GM21529 (cell line): Measurements from ENCODE around the gene PMM2.

Source experiments
- ATAC-seq: cut with Tn5 transposase; IDR thresholded peaks from one replicate; pipeline ENCODE4 v1.9.1; 2021; ENCODE audit not compliant: unreplicated experiment

The PMM2 gene

DNA sequence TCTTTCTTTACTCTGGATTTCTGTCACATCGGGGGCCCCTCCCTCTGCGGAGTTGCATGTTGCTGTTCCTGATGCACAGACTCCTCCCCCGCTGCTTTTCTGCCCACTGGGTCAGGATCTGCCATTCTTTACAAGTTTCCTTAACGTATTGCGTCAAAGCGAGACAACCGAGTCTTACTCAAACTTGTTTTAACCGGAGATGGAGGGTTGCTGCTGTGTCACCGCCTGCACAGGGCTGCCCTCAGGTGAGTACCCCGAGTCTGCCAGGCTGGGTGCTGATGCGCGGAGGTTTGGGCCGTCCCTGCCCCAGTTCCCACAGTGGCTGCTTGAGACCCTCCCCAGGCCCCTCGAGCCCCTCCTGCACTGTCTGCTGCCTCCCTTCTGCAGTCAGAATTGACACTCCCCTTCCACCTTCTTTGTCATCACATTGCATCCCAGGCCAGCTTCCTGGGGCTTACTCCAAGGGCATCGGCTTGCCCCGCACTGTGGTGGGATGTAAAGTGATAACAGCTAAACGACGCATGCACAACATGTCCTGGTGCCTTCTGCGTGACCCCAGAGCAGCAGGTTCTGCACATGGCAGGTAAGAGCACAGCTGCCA is 51.9 kb downstream of the PMM2 start:
- ATAC-seq, result no peak

DNA sequence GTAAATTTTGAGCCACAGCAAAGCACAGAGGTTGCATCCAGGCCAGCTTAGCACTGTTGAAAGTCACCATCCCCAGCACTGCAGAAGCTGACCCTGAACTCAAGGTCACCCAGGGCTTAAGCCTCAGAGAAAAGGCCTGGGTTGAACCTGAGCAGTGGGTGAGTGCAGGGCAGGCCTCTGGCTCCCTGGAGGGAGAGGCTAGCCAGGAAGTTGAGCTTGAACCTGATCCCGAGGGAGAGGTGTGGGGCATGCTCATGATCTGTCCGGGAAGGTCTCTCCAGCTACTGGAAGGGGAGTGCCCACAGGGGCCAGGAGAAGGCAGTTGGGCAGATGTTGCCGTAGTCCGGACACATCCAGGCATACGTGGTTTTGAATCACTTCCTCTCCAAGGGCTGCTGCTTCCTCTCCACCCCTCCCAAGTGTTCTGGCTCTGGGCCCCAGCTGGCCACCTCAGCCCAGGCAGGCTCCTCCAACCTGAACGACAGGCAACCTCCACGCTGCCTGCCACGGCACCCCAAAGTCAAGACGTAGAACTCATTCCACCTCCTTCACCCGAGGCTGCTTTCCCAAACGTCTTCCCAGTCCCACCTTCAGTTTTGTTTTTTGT is 52.7 kb downstream of the PMM2 start:
- no peak for ATAC-seq

DNA sequence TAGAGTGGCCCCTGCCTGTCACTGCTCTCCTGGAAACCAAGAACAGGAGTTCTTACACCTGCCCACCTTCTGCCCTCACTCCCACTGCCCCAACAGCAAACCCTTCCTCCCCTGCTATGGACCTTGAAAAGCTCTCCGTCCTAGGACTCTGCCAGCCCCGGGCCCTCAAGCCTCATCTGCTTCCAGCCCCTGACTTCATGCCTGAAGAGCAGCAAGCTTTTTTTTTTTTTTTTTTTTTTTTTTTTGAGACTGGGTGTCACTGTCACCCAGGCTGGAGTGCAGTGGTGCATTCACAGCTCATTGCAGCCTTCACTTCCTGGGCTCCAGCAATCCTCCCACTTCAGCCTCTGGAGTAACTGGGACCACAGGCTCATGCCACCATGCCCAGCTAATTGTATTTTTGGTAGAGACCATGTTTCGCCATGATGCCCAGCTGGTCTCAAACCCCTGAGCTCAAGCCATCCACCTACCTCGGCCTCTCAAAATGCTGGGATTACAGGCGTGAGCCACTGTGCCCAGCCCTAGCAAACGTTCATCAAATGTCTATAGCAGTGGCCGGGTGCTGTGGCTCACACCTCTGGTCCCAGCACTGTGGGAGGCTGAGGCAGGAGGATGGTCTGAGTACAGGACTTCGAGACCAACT is 54.2 kb downstream of the PMM2 start:
- ATAC-seq, result no peak

DNA sequence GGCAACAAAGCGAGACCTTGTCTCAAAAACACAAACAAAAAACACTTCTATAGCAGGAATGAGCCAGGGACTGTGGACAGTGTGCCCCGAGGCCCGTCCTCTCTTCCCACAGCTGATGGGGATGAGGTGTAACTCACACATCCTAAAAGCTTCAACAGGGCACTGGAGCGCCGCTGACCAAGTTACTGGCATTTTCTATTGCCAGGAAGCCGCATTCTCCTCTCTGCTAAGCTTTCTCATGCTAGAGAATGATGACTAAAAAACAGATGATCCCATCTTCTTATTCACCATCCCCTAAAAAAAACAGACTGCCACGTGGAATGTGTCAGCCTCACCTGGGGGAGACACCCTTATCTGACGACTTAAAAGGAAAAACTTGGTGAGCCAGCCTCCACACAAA is 54.9 kb downstream of the PMM2 start:
- no peak for ATAC-seq

DNA sequence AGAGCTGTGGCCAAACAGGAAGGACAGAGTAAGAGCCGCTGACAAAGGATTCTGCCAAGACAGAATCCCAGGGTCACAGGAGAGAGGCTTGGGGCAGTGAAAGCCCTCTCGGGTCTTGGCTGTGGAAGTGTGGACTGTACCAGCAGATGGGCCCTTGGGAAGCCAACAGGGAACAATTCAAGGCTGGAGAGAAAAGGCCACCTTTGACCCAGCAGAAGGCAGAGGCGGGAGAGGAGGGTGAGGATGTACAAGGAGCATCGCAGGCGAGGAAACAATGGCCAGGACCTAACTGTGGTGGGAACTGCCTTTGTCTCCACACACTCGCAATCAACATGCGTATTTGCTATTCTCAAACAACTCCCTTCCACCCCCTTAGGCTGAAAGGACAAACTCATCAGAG is 55.5 kb downstream of the PMM2 start:
- ATAC-seq, result no peak

DNA sequence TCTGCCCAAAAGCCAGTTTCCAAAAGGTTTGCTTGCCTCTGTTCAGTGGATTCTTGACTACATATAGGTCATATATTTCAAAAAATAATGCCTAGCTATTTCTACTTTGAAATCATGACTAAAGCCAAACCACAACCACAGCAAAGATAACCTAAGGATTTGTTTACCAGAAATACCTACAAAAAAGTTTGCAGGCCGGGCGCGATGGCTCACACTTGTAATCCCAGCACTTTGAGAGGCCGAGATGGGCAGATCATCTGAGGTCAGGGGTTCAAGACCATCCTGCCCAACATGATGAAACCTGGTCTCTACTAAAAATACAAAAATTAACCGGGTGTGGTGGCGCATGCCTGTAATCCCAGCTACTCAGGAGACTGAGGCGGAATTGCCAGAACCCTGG is 56.0 kb downstream of the PMM2 start:
- no peak for ATAC-seq

DNA sequence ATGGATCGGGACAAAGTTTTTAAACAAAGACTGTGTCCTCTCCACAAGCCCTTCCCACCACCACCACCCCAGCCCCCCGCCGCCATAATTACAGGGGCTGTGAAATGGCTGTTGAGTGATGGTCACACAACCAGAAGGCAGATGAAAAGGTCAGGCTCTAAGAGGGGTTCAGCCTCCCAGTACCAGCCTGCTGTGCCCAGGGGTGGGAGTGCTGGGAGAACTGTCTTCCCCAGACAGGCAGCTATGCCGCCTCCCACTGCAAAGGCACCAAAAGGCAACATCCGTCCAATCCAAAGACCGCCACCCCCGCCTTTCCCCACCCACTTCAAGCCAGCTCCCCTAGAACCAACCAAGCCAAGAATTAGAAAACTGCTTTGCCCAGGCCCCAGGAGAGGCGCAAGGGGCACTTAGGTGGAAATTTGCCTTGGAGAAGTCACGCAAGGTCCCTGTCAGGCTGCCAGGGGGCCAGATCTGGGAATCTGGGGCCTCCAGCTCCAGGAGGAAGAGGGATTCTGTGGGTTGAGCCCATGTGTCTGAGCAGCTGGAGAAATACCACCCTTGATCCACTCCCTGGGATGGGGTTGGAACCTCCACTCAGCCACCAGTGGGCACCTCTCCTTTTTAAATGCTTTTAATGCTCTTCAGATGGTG is 56.8 kb downstream of the PMM2 start:
- ATAC-seq, result no peak

DNA sequence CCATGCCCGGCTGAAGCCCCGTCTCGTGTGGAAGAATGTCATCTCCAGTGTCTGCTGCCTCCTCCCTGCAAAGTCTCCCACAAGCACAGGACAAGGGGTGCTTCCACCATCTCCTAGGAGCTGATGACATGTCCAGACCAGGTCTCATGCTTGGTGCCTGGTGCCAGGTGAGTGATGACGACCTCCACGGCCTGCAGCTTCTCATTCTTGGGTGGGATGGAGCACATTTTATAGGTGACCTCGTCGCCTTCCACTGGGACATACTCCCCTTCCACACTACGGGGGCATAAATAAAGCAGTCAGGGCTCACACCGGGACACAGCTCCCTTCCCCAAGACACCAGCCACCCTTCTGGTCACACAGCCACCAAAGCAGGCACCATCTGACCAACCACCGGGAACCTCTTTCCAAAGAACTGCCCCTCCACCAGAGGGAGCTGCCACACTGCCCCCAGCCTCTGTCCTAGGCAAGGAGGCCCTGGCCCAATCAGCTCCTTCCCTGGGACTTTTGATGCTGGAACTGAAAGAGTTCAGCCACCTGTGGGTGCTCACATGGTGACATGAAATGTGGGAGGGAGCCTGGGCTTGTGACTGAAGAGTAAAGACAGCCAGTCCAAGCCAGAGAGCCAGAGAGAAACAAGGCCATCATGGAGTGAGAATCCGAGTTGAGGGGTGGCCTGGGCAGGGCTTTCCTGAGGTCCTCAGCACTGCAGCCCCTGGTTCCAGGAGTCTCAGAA is 57.6 kb downstream of the PMM2 start:
- ATAC-seq, result no peak

DNA sequence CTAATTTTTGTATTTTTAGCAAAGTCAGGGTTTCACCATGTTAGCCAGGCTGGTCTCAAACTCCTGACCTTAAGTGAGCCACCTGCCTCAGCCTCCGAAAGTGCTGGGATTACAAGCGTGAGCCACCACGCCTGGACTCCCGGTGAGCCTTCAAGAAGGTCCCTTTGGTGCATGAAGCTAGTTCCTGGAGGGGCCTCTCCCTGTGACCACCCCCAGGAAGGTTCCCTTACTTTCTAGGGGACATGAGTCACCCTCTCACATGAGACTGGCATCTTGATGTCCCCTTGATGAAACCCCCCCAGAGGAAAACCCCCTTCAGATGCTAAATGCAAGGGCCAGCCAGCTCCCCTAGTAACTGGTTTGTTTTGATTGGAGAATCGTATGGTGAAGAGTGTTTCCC is 58.3 kb downstream of the PMM2 start:
- no peak for ATAC-seq

DNA sequence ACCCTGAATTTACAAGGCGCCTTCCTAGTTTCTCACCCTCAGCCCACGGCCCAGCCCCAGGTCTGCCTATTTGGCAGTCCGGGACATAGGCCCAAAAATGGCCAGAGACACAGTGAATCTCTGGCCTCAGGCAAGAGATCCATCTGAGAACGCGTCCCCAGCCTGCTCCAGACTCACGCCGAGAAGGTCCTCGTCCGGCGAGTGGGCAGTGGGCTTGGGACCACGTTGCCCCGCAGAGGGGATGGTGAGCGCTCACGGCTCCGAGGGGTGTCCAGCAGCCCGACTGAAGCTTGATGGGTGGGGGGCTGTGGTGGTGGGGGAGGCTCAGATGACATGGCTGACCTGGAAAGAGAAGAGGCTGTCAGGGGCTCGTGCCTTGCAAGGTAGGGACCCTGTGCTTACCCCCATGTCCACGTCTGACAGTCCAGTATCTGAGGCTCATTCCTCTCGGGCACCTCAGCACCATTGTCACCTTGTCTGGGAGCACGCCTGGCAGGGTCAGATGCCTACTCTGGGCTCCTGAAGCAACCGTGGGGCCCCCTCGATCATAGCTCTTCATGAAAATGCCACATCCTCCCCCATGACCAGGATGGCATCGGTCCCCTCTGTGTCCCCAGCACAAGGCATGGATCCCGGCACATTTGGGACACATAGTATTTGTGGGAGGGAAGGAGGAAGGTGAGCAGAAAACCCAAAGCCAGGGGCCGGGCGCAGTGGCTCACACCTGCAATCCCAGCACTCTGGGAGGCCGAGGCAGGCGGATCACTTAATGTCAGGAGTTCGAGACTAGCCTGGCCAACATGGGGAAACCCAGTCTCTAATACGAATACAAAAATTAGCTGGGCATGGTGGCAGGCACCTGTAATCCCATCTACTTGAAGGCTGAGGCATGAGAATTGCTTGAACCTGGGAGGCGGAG is 61.6 kb downstream of the PMM2 start:
- no peak for ATAC-seq

DNA sequence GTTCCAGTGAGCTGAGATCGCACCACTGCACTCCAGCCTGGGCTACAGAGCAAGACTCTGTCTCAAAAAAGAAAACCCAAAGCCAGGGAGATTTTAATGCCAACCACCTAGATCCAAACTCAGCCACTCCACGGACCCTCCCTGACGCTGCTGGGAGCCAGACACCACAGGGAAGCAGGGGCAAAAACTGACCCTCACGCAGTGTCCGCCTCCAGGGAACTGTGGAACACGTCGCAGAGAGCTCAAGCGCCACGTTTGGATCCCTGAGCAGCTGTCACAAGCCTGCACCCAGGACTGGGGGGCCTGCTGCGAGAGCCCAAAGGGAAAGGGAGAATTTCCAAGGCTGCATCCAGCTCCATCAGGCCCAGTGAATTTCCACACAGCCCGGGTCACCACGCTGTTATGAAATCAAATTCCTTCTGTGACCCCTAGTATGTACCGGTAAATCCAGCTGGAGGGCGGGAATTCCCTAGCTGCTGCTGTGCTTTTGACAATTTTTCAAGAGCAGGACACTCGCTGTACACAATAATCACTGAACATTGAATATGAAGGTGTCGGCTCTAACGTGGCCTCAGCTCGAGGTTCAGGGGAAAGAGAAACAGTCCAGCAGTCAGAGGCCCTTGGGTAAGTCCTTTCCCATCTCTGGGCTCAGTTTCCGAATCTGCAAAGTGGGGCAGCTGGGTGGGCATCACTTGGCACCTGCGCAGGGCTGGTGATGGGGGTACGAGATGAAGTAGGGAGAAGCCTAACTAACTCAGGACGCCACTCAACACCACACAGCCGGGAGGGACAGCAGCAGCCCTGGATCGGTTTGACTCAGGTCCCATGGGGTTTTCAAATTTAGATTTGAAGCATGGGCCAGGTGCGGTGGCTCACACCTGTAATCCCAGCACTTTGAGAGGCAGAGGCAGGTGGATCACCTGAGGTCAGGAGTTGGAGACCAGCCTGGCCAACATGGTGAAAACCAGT is 62.6 kb downstream of the PMM2 start:
- ATAC-seq, result no peak

DNA sequence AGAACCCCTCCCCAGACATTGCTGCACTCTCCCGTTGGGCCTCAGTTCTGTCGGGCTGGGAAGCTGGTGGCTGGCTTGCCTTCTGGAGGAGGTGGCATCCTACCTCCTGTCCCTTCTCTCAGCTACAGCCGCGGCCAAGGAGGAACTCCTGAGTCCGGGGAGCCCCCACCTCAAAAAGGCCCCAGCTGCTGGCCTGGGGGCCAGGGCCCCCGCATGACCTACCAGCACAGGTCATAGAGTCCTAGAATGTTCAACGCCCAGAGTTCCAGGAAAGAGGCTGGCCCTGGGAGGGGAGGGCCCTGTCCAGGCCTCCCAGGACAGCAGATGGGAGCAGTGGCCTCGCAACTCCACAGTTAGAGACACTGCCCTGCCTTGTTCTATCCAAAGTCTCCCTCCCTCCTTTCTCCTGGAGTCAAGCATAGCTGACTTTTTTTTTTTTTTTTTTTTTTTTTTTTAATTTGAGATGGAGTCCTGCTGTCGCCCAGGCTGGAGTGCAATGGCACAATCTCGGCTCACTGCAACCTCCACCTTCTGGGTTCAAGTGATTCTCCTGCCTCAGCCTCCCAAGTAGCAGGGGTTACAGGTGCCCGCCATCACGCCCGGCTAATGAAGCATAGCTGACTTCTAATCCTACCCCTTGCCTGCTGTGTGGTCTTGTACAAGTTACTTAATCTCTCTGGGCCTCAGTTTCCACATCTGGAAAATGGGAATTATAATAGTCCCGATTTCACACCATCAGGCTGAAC is 64.1 kb downstream of the PMM2 start:
- no peak for ATAC-seq

DNA sequence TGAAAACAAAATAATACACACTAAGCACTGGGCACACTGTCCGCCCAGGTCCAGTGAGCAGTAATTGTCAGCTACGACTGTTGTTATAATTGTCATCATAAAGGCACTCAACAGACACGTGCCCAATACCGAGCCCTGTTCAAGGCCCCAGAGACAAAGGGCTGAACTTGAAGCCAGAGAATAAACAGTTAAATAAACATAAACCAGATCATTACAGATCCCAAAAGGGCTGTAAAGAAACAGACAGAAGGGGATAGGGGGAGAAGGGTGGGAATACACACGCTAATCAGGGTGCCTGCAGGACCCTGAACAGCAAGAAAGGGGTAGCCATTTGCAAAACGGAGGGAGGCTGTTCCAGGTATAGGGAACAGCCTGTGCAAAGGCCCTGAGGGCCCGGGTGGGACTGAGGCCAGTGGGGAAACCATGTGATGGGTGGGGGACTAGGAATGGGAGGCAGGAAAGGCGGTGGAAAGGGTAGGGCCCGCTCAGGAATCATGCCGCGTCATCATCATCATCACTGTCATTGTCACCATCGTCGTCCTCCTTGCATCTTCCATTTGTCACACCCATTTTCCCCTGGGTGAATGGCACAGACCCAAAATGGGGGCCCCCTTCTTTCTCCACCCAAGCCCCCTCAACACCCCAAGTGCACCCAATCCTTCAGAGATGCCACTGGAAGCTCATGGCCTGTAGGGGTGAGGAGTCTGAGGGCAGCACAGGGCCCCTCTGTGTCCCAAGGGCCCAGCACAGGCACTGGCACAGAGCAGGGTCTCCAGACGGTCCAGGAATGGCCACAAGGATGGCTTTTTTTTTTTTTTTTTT is 64.9 kb downstream of the PMM2 start:
- no peak for ATAC-seq

DNA sequence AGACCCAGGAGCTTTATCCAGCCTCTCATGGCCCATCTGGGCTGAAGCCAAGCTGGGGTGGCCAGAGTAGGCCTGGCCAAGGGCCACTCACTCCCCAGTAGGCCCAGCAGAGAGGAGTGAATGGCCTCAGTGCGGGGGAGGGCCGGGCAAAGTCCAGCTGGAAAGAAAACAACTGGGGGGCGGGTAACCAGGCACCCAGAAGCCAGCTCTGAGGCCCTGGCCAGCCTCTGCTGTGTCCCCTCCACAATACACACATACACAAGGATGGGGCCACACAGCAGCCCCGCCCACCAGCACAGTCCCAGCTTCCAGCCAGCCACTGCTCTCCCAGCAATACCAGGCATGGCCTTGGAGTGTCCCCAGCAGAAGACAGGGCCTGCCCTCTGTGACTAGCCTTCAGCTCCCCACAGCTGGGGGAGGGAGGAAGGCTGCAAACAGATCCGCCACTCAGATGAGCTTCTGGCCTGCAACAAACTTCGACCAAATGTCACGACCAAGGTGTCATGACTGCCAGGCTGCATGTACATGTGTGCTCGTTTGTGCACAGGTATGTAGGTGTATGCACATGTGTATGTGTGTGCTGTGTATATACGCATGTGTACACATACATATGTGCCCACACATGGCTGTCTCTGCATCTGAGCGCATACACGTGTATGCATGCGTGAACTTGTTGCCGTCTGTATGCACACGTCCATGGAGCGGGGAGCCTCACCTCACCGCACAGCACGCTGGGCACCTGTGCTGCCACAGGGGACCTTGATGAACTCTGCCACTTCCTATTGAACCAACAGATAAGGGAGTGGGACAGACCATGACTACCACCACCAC is 66.2 kb downstream of the PMM2 start:
- no peak for ATAC-seq

DNA sequence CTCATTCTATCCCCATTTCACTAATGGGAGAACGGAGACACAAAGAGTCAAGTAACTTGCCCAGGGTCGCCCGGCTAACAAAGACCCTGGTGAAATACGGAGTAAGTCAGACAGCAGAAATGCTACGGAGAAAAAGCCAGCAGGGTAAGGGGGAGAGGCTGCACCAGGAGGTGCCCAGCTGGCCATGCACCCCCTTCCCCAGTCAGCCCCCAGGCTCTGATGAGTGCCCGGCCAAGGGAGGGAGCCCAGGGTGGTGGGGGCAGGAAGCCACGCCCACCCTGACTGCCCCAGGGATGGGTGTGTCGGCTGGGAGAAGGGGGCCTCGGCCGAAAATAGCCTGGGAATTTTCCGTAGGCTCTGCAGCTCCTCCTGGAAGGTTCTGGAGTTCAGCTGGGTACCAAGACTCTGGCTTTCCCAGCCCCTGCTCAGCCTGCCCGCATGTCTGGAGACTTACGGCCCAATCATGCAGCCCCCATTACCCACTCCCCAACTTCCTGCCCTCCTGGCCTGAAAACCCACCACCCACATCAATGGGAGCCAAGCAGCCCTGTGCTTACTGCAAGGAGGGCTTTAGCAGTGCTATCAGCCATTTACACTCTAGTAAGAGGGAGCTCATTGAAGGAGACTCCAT is 67.0 kb downstream of the PMM2 start:
- ATAC-seq, result no peak

DNA sequence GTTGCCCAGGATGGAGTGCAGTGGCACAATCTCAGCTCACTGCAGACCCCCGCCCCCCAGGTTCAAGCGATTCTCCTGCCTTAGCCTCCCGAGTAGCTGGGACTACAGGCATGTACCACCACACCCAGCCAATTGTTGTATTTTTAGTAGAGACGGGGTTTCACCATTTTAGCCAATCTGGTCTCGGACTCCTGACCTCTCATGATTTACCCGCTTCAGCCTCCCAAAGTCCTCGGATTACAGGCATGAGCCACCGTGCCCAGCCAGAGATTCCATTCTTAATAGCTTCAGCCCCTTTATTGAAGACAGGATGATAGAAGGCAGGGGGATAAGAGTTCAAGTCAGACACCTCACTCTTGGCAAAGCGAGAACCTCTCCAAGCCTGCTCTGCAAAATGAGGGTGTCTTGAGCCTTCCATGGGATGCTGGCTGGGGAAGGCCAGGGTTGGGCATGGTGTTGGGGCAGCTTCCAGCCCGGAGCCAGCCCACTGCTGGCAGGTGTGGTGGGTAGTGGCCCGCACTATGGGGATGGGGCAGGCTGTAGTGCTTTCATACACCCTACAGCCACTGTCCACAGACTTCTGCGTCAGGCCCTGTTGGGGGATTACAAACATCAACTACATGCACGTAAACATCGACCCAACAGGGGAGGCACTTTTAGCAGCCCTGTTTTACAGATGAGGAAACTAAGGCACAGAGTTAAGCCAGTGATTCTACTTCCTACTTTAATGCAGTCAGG is 67.7 kb downstream of the PMM2 start:
- no peak for ATAC-seq
